ENCODE measurements around the gene NINJ2.

- TF ChIP-seq, protein P1, sequence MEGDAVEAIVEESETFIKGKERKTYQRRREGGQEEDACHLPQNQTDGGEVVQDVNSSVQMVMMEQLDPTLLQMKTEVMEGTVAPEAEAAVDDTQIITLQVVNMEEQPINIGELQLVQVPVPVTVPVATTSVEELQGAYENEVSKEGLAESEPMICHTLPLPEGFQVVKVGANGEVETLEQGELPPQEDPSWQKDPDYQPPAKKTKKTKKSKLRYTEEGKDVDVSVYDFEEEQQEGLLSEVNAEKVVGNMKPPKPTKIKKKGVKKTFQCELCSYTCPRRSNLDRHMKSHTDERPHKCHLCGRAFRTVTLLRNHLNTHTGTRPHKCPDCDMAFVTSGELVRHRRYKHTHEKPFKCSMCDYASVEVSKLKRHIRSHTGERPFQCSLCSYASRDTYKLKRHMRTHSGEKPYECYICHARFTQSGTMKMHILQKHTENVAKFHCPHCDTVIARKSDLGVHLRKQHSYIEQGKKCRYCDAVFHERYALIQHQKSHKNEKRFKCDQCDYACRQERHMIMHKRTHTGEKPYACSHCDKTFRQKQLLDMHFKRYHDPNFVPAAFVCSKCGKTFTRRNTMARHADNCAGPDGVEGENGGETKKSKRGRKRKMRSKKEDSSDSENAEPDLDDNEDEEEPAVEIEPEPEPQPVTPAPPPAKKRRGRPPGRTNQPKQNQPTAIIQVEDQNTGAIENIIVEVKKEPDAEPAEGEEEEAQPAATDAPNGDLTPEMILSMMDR (conservative IDR thresholded peaks at IDR 0.05), result no peak
- no peak for TF ChIP-seq ZFX (IDR thresholded peaks at IDR 0.05)
Measured at GRCh38 chr12:573232-573631, 90.0 kb downstream of the NINJ2 start.
